OCI-LY1 (cell line): ENCODE data around the gene PSORS1C1.

Experiments used
- CTCF ChIP-seq: fragments of 200-600 bp; sonication (generic), shearing (Covaris generic); IDR thresholded peaks from 2 replicates; pipeline ENCODE4 v1.5.1; 2017; ENCODE audit warnings: mild to moderate bottlenecking, antibody characterized with exemption, low read length, moderate library complexity, mixed read lengths
- EZH2 ChIP-seq: fragments of 200-600 bp; sonication (generic), shearing (Covaris generic); IDR thresholded peaks from 2 replicates; pipeline ENCODE4 v1.8.0; 2017; ENCODE audit warnings: borderline replicate concordance, mixed run types, mild to moderate bottlenecking, antibody characterized with exemption, low read length, moderate library complexity, mixed read lengths

GRCh38 chr6:31096215-31096614, 18.4 kb upstream of the PSORS1C1 start:
- TF ChIP-seq CTCF (no peak), EZH2 (no peak)
